ENCODE results near the gene PDE8B.
"Not testable (repeated sequence)": the region's sequence is repeated elsewhere in the genome, so short reads cannot be mapped to it uniquely, and the experiment has no call there.

PDE8B gene

GRCh38 chr5:77369566-77369965, 159.1 kb downstream of the PDE8B start:
- H3K27me3 ChIP-seq (replicated peaks; ENCODE audit: control insufficient read depth, insufficient read depth, low read length, poor library complexity, severe bottlenecking): no peaks in the 10 kb centered on the region
- DNase-seq: no peak
- no peak overlapping the region for H3K27ac ChIP-seq (ENCODE audit: insufficient read depth, low read length, poor library complexity, severe bottlenecking)
- no peaks in the 10 kb centered on the region for H3K4me1 ChIP-seq (ENCODE audit: control insufficient read depth, insufficient read depth, low read length, poor library complexity, severe bottlenecking)
- no peak overlapping the region for H3K4me3 ChIP-seq (ENCODE audit: insufficient read depth, low read depth, low read length, poor library complexity, severe bottlenecking)
- H3K36me3 ChIP-seq (ENCODE audit: control insufficient read depth, insufficient read depth, low read length): no peaks in the 10 kb centered on the region
- no peaks in the 10 kb centered on the region for H3K9me3 ChIP-seq (ENCODE audit: control insufficient read depth, low read length)

- Histone ChIP-seq H3K36me3 (ENCODE audit: control insufficient read depth, insufficient read depth, low read length) (no peaks in the 10 kb centered on the region), H3K9me3 (ENCODE audit: control insufficient read depth, low read length) (no peaks in the 10 kb centered on the region), H3K27ac (ENCODE audit: insufficient read depth, low read length, poor library complexity, severe bottlenecking) (no peak overlapping the region), H3K4me1 (ENCODE audit: control insufficient read depth, insufficient read depth, low read length, poor library complexity, severe bottlenecking) (peaks cover 3% of the 10 kb centered on the region), H3K27me3 (replicated peaks; ENCODE audit: control insufficient read depth, insufficient read depth, low read length, poor library complexity, severe bottlenecking) (no peaks in the 10 kb centered on the region), H3K4me3 (ENCODE audit: insufficient read depth, low read depth, low read length, poor library complexity, severe bottlenecking) (no peak overlapping the region)
- DNase-seq: no peak
These were observed 164.2 kb downstream of the PDE8B start for GRCh38 chr5:77374686-77375085.

- no peak overlapping the region for H3K27ac ChIP-seq (ENCODE audit: insufficient read depth, low read length, poor library complexity, severe bottlenecking)
- no peak overlapping the region for H3K4me3 ChIP-seq (ENCODE audit: insufficient read depth, low read depth, low read length, poor library complexity, severe bottlenecking)
- no peak for DNase-seq
- H3K36me3 ChIP-seq (ENCODE audit: control insufficient read depth, insufficient read depth, low read length): no peaks in the 10 kb centered on the region
- H3K27me3 ChIP-seq (replicated peaks; ENCODE audit: control insufficient read depth, insufficient read depth, low read length, poor library complexity, severe bottlenecking): no peaks in the 10 kb centered on the region
- H3K4me1 ChIP-seq (ENCODE audit: control insufficient read depth, insufficient read depth, low read length, poor library complexity, severe bottlenecking): peaks cover 3% of the 10 kb centered on the region
- H3K9me3 ChIP-seq (ENCODE audit: control insufficient read depth, low read length): no peaks in the 10 kb centered on the region
These were observed 166.3 kb downstream of the PDE8B start for GRCh38 chr5:77376609-77377300.

- Histone ChIP-seq H3K36me3 (ENCODE audit: control insufficient read depth, insufficient read depth, low read length) (no peaks in the 10 kb centered on the region), H3K9me3 (ENCODE audit: control insufficient read depth, low read length) (no peaks in the 10 kb centered on the region), H3K27ac (ENCODE audit: insufficient read depth, low read length, poor library complexity, severe bottlenecking) (no peak overlapping the region), H3K4me3 (ENCODE audit: insufficient read depth, low read depth, low read length, poor library complexity, severe bottlenecking) (no peak overlapping the region), H3K27me3 (replicated peaks; ENCODE audit: control insufficient read depth, insufficient read depth, low read length, poor library complexity, severe bottlenecking) (no peaks in the 10 kb centered on the region), H3K4me1 (ENCODE audit: control insufficient read depth, insufficient read depth, low read length, poor library complexity, severe bottlenecking) (peaks cover 3% of the 10 kb centered on the region)
- DNase-seq: no peak
These were observed 169.1 kb downstream of the PDE8B start for GRCh38 chr5:77379558-77380061.

- H3K27me3 ChIP-seq (replicated peaks; ENCODE audit: control insufficient read depth, insufficient read depth, low read length, poor library complexity, severe bottlenecking): no peaks in the 10 kb centered on the region
These were observed 170.2 kb downstream of the PDE8B start for GRCh38 chr5:77380636-77381035.

GRCh38 chr5:77383336-77383735, 172.9 kb downstream of the PDE8B start:
- H3K9me3 ChIP-seq (ENCODE audit: control insufficient read depth, low read length); DNase-seq; H3K4me1 ChIP-seq (ENCODE audit: control insufficient read depth, insufficient read depth, low read length, poor library complexity, severe bottlenecking); H3K4me3 ChIP-seq (ENCODE audit: insufficient read depth, low read depth, low read length, poor library complexity, severe bottlenecking); H3K27me3 ChIP-seq (replicated peaks; ENCODE audit: control insufficient read depth, insufficient read depth, low read length, poor library complexity, severe bottlenecking); H3K36me3 ChIP-seq (ENCODE audit: control insufficient read depth, insufficient read depth, low read length); H3K27ac ChIP-seq (ENCODE audit: insufficient read depth, low read length, poor library complexity, severe bottlenecking): not testable (repeated sequence)

More at GRCh38 chr5:77380636-77381035, 170.2 kb downstream of the PDE8B start:
- H3K9me3 ChIP-seq (ENCODE audit: control insufficient read depth, low read length): no peaks in the 10 kb centered on the region
- H3K4me1 ChIP-seq (ENCODE audit: control insufficient read depth, insufficient read depth, low read length, poor library complexity, severe bottlenecking): peaks cover 3% of the 10 kb centered on the region
- no peak overlapping the region for H3K27ac ChIP-seq (ENCODE audit: insufficient read depth, low read length, poor library complexity, severe bottlenecking)
- H3K36me3 ChIP-seq (ENCODE audit: control insufficient read depth, insufficient read depth, low read length): no peaks in the 10 kb centered on the region
- no peak overlapping the region for H3K4me3 ChIP-seq (ENCODE audit: insufficient read depth, low read depth, low read length, poor library complexity, severe bottlenecking)
- DNase-seq: no peak

- H3K36me3 ChIP-seq (ENCODE audit: control insufficient read depth, insufficient read depth, low read length); H3K27me3 ChIP-seq (replicated peaks; ENCODE audit: control insufficient read depth, insufficient read depth, low read length, poor library complexity, severe bottlenecking); H3K4me3 ChIP-seq (ENCODE audit: insufficient read depth, low read depth, low read length, poor library complexity, severe bottlenecking); H3K4me1 ChIP-seq (ENCODE audit: control insufficient read depth, insufficient read depth, low read length, poor library complexity, severe bottlenecking); H3K27ac ChIP-seq (ENCODE audit: insufficient read depth, low read length, poor library complexity, severe bottlenecking); DNase-seq; H3K9me3 ChIP-seq (ENCODE audit: control insufficient read depth, low read length): not testable (repeated sequence)
These were observed 175.9 kb downstream of the PDE8B start for GRCh38 chr5:77386340-77386739.

- no peak for DNase-seq
- Histone ChIP-seq H3K27ac (ENCODE audit: insufficient read depth, low read length, poor library complexity, severe bottlenecking) (no peak overlapping the region), H3K9me3 (ENCODE audit: control insufficient read depth, low read length) (no peaks in the 10 kb centered on the region), H3K27me3 (replicated peaks; ENCODE audit: control insufficient read depth, insufficient read depth, low read length, poor library complexity, severe bottlenecking) (no peaks in the 10 kb centered on the region), H3K4me1 (ENCODE audit: control insufficient read depth, insufficient read depth, low read length, poor library complexity, severe bottlenecking) (no peaks in the 10 kb centered on the region), H3K4me3 (ENCODE audit: insufficient read depth, low read depth, low read length, poor library complexity, severe bottlenecking) (no peak overlapping the region), H3K36me3 (ENCODE audit: control insufficient read depth, insufficient read depth, low read length) (no peaks in the 10 kb centered on the region)
These were observed 179.3 kb downstream of the PDE8B start for GRCh38 chr5:77389746-77390145.

GRCh38 chr5:77390221-77390620, 179.7 kb downstream of the PDE8B start:
- H3K4me3 ChIP-seq (ENCODE audit: insufficient read depth, low read depth, low read length, poor library complexity, severe bottlenecking): no peak overlapping the region
- no peaks in the 10 kb centered on the region for H3K36me3 ChIP-seq (ENCODE audit: control insufficient read depth, insufficient read depth, low read length)
- H3K27me3 ChIP-seq (replicated peaks; ENCODE audit: control insufficient read depth, insufficient read depth, low read length, poor library complexity, severe bottlenecking): no peaks in the 10 kb centered on the region
- no peak overlapping the region for H3K27ac ChIP-seq (ENCODE audit: insufficient read depth, low read length, poor library complexity, severe bottlenecking)
- H3K9me3 ChIP-seq (ENCODE audit: control insufficient read depth, low read length): no peaks in the 10 kb centered on the region
- no peak for DNase-seq
- no peaks in the 10 kb centered on the region for H3K4me1 ChIP-seq (ENCODE audit: control insufficient read depth, insufficient read depth, low read length, poor library complexity, severe bottlenecking)

- H3K4me1 ChIP-seq (ENCODE audit: control insufficient read depth, insufficient read depth, low read length, poor library complexity, severe bottlenecking): no peaks in the 10 kb centered on the region
- H3K9me3 ChIP-seq (ENCODE audit: control insufficient read depth, low read length): no peaks in the 10 kb centered on the region
- no peak for DNase-seq
- no peak overlapping the region for H3K4me3 ChIP-seq (ENCODE audit: insufficient read depth, low read depth, low read length, poor library complexity, severe bottlenecking)
- H3K36me3 ChIP-seq (ENCODE audit: control insufficient read depth, insufficient read depth, low read length): no peaks in the 10 kb centered on the region
- no peaks in the 10 kb centered on the region for H3K27me3 ChIP-seq (replicated peaks; ENCODE audit: control insufficient read depth, insufficient read depth, low read length, poor library complexity, severe bottlenecking)
- H3K27ac ChIP-seq (ENCODE audit: insufficient read depth, low read length, poor library complexity, severe bottlenecking): no peak overlapping the region
These were observed 180.3 kb downstream of the PDE8B start for GRCh38 chr5:77390795-77391194.

Measured in effector memory CD4-positive, alpha-beta T cell (primary cell).